Measurements from ENCODE around the gene SCN5A. TPM values are rescaled to one million over a fixed set of nuclear protein-coding genes. Genes with fewer than 3 reads are reported as not detected.

Gene SCN5A
- 6.5 and 12.0 TPM in 2 replicates for total RNA-seq

GRCh38 chr3:38649500-38650247 is at the start of gene SCN5A:
Gene SCN5A, minus strand, starts transcription at chr3:38649687. Its CDS starts 16,380 bp downstream, at chr3:38633307.
- DNase-seq, result peak; percentile 51

GRCh38 chr3:38698760-38699159 is 49.3 kb upstream of the SCN5A start:
- no peak for DNase-seq

GRCh38 chr3:38698061-38698460 is 48.6 kb upstream of the SCN5A start:
- no peak for DNase-seq

GRCh38 chr3:38696034-38696433 is 46.5 kb upstream of the SCN5A start:
- no peak for DNase-seq

- DNase-seq, result no peak
These were observed 40.7 kb upstream of the SCN5A start for GRCh38 chr3:38690185-38690584.

- peak; percentile 37 for DNase-seq
These were observed 40.3 kb upstream of the SCN5A start for GRCh38 chr3:38689774-38690173.

GRCh38 chr3:38689346-38689745 is 39.9 kb upstream of the SCN5A start:
- no peak for DNase-seq

GRCh38 chr3:38687321-38687720 is 37.8 kb upstream of the SCN5A start:
- no peak for DNase-seq

GRCh38 chr3:38684546-38684945 is 35.1 kb upstream of the SCN5A start:
- DNase-seq, result no peak

GRCh38 chr3:38669668-38670067 is 20.2 kb upstream of the SCN5A start:
- no peak for DNase-seq

GRCh38 chr3:38662544-38662943 is 13.1 kb upstream of the SCN5A start:
- DNase-seq, result peak; percentile 81

GRCh38 chr3:38658841-38659240 is 9.4 kb upstream of the SCN5A start:
- no peak for DNase-seq

GRCh38 chr3:38657369-38657768 is 7.9 kb upstream of the SCN5A start:
- DNase-seq, result no peak

GRCh38 chr3:38655708-38656300 is 6.3 kb upstream of the SCN5A start:
- peak; percentile 61 for DNase-seq

GRCh38 chr3:38653685-38654537 is 4.4 kb upstream of the SCN5A start:
- no peak for DNase-seq

- no peak for DNase-seq
These were observed 3.4 kb upstream of the SCN5A start for GRCh38 chr3:38652934-38653333.

GRCh38 chr3:38651153-38651789 is 1.8 kb upstream of the SCN5A start:
- peak; percentile 86 for DNase-seq

GRCh38 chr3:38650248-38650951 is 913 bp upstream of the SCN5A start:
- DNase-seq, result peak; percentile 15

GRCh38 chr3:38648659-38649499 is 608 bp downstream of the SCN5A start:
- no peak for DNase-seq

GRCh38 chr3:38648024-38648658 is 1.3 kb downstream of the SCN5A start:
- DNase-seq, result no peak
